Measurements from ENCODE around the gene CFAP77. TPM values are rescaled to one million over a fixed set of nuclear protein-coding genes. Genes with fewer than 3 reads are reported as not detected.
A peak's percentile ranks its signal among the peaks of the same experiment; 100 is the strongest.

Gene CFAP77
- total RNA-seq, 1 donor from 2014 or later: not detected

GRCh38 chr9:132485393-132485792, 75.4 kb downstream of the CFAP77 start:
- peak; percentile 18 for FAIRE-seq
- H3K27me3 ChIP-seq (ENCODE audit: control insufficient read depth, insufficient read depth, low read length): peaks cover 10% of the 10 kb centered on the region
- H3K36me3 ChIP-seq (ENCODE audit: control insufficient read depth, insufficient read depth, low read length): no peaks in the 10 kb centered on the region
- DNase-seq (ENCODE audit: low read depth): no peak
- H3K4me3 ChIP-seq (ENCODE audit: low read depth, low read length): no peak overlapping the region
- no peak for TF ChIP-seq CTCF (IDR thresholded peaks at IDR 0.05; ENCODE audit: insufficient read depth, low read length, severe bottlenecking)

- no peak overlapping the region for H3K4me3 ChIP-seq (ENCODE audit: low read depth, low read length)
- peaks cover 10% of the 10 kb centered on the region for H3K27me3 ChIP-seq (ENCODE audit: control insufficient read depth, insufficient read depth, low read length)
- DNase-seq (ENCODE audit: low read depth) (no peak), FAIRE-seq (no peak)
- no peak for TF ChIP-seq CTCF (IDR thresholded peaks at IDR 0.05; ENCODE audit: insufficient read depth, low read length, severe bottlenecking)
- H3K36me3 ChIP-seq (ENCODE audit: control insufficient read depth, insufficient read depth, low read length): no peaks in the 10 kb centered on the region
Measured at GRCh38 chr9:132486706-132487350, 76.8 kb downstream of the CFAP77 start.

- Histone ChIP-seq H3K27me3 (ENCODE audit: control insufficient read depth, insufficient read depth, low read length) (peaks cover 10% of the 10 kb centered on the region), H3K36me3 (ENCODE audit: control insufficient read depth, insufficient read depth, low read length) (no peaks in the 10 kb centered on the region), H3K4me3 (ENCODE audit: low read depth, low read length) (no peak overlapping the region)
- DNase-seq (ENCODE audit: low read depth): no peak
- TF ChIP-seq CTCF (IDR thresholded peaks at IDR 0.05; ENCODE audit: insufficient read depth, low read length, severe bottlenecking): no peak
- no peak for FAIRE-seq
Measured at GRCh38 chr9:132487351-132487791, 77.4 kb downstream of the CFAP77 start.

GRCh38 chr9:132487980-132488535, 78.0 kb downstream of the CFAP77 start:
- Histone ChIP-seq H3K4me3 (ENCODE audit: low read depth, low read length) (no peak overlapping the region), H3K36me3 (ENCODE audit: control insufficient read depth, insufficient read depth, low read length) (no peaks in the 10 kb centered on the region), H3K27me3 (ENCODE audit: control insufficient read depth, insufficient read depth, low read length) (peaks cover 10% of the 10 kb centered on the region)
- no peak for FAIRE-seq
- no peak for DNase-seq (ENCODE audit: low read depth)
- no peak for TF ChIP-seq CTCF (IDR thresholded peaks at IDR 0.05; ENCODE audit: insufficient read depth, low read length, severe bottlenecking)

- TF ChIP-seq CTCF (IDR thresholded peaks at IDR 0.05; ENCODE audit: insufficient read depth, low read length, severe bottlenecking): no peak
- H3K36me3 ChIP-seq (ENCODE audit: control insufficient read depth, insufficient read depth, low read length): no peaks in the 10 kb centered on the region
Measured at GRCh38 chr9:132488626-132489025, 78.6 kb downstream of the CFAP77 start.

More at GRCh38 chr9:132488626-132489025, 78.6 kb downstream of the CFAP77 start:
- Histone ChIP-seq H3K27me3 (ENCODE audit: control insufficient read depth, insufficient read depth, low read length) (peaks cover 10% of the 10 kb centered on the region), H3K4me3 (ENCODE audit: low read depth, low read length) (no peak overlapping the region)
- FAIRE-seq (no peak), DNase-seq (ENCODE audit: low read depth) (no peak)

Measured in bronchial epithelial cell (primary cell).